Inflammatory macrophage treated with lipopolysaccharide for 4 hours (primary cell): Measurements from ENCODE around the gene OASL.

Experiments
- DNase-seq: peaks from one replicate; pipeline ENCODE4 v3.0.0-alpha.2; 2020

Gene OASL

GRCh38 chr12:121010860-121011259 lies 28.2 kb downstream of the OASL start:
- DNase-seq = no peak

GRCh38 chr12:121009741-121010140 lies 29.3 kb downstream of the OASL start:
- no peak for DNase-seq

GRCh38 chr12:121008347-121009098 lies 30.5 kb downstream of the OASL start:
- DNase-seq = no peak

GRCh38 chr12:121005346-121005815 lies 33.7 kb downstream of the OASL start:
- peak; percentile 49 for DNase-seq

GRCh38 chr12:121004253-121004815 lies 34.7 kb downstream of the OASL start:
- no peak for DNase-seq

- DNase-seq = peak; percentile 10
Observed at GRCh38 chr12:121003650-121004049, 35.4 kb downstream of the OASL start.

GRCh38 chr12:121001841-121002483 lies 37.1 kb downstream of the OASL start:
- no peak for DNase-seq

- DNase-seq = no peak
Observed at GRCh38 chr12:121001060-121001459, 38.0 kb downstream of the OASL start.

- DNase-seq = no peak
Observed at GRCh38 chr12:121000530-121000929, 38.5 kb downstream of the OASL start.

- no peak for DNase-seq
Observed at GRCh38 chr12:120999191-121000120, 39.6 kb downstream of the OASL start.

GRCh38 chr12:120998435-120998834 lies 40.6 kb downstream of the OASL start:
- DNase-seq = no peak

GRCh38 chr12:120997448-120997847 lies 41.6 kb downstream of the OASL start:
- no peak for DNase-seq

- DNase-seq = no peak
Observed at GRCh38 chr12:120996133-120996746, 42.8 kb downstream of the OASL start.

- no peak for DNase-seq
Observed at GRCh38 chr12:120994589-120995337, 44.3 kb downstream of the OASL start.

GRCh38 chr12:120994059-120994458 lies 45.0 kb downstream of the OASL start:
- DNase-seq = no peak

- DNase-seq = no peak
Observed at GRCh38 chr12:120993496-120993895, 45.5 kb downstream of the OASL start.

GRCh38 chr12:120992989-120993388 lies 46.1 kb downstream of the OASL start:
- DNase-seq = no peak

GRCh38 chr12:120991965-120992364 lies 47.1 kb downstream of the OASL start:
- DNase-seq = no peak

- DNase-seq = no peak
Observed at GRCh38 chr12:120990487-120991055, 48.5 kb downstream of the OASL start.

GRCh38 chr12:120989687-120990086 lies 49.4 kb downstream of the OASL start:
- DNase-seq = no peak

GRCh38 chr12:120988658-120989057 lies 50.4 kb downstream of the OASL start:
- DNase-seq = no peak
